Stimulated activated naive CD8-positive, alpha-beta T cell treated with anti-CD3 and anti-CD28 coated beads, Interleukin-15, Interleukin-2, amounts not matched to agents 100 ng/mL and 50 ng/mL, for 24 hours (primary cell): Measurements from ENCODE around the gene MYOZ2.
A peak's percentile ranks its signal among the peaks of the same experiment; 100 is the strongest.

ENCODE experiments used
- H3K27ac Mint-ChIP-seq: one replicate; pipeline ENCODE4 v1.8.0; 2021; ENCODE audit warnings: mild to moderate bottlenecking, mixed read lengths
- H3K27me3 Mint-ChIP-seq: one replicate; pipeline ENCODE4 v1.8.0; 2021; ENCODE audit warnings: mixed read lengths
- H3K36me3 Mint-ChIP-seq: one replicate; pipeline ENCODE4 v1.8.0; 2021; ENCODE audit warnings: low read depth, mixed read lengths
- H3K4me1 Mint-ChIP-seq: one replicate; pipeline ENCODE4 v1.8.0; 2021; ENCODE audit warnings: low read depth, mixed read lengths
- H3K4me3 Mint-ChIP-seq: one replicate; pipeline ENCODE4 v1.8.0; 2021; ENCODE audit warnings: mild to moderate bottlenecking, mixed read lengths
- H3K9me3 Mint-ChIP-seq: one replicate; pipeline ENCODE4 v1.8.0; 2021; ENCODE audit warnings: mixed read lengths

MYOZ2 gene

GRCh38 chr4:119231491-119231890 is 95.9 kb downstream of the MYOZ2 start:
- Mint-ChIP-seq H3K4me3 (no peak overlapping the region), H3K27ac (no peak overlapping the region), H3K27me3 (no peaks in the 10 kb centered on the region), H3K4me1 (peaks cover 48% of the 10 kb centered on the region), H3K9me3 (no peaks in the 10 kb centered on the region), H3K36me3 (peaks cover 23% of the 10 kb centered on the region)

- Mint-ChIP-seq H3K27me3 (no peaks in the 10 kb centered on the region), H3K27ac (no peak overlapping the region), H3K4me1 (peaks cover 54% of the 10 kb centered on the region)
Measured at GRCh38 chr4:119232286-119232685, 96.7 kb downstream of the MYOZ2 start.

GRCh38 chr4:119233191-119233590 is 97.6 kb downstream of the MYOZ2 start:
- Mint-ChIP-seq H3K9me3 (no peaks in the 10 kb centered on the region), H3K27me3 (no peaks in the 10 kb centered on the region), H3K4me1 (peaks cover 57% of the 10 kb centered on the region), H3K36me3 (peaks cover 31% of the 10 kb centered on the region), H3K27ac (peak overlapping the region; percentile 83), H3K4me3 (no peak overlapping the region)

More at GRCh38 chr4:119232286-119232685, 96.7 kb downstream of the MYOZ2 start:
- Mint-ChIP-seq H3K9me3 (no peaks in the 10 kb centered on the region), H3K36me3 (peaks cover 30% of the 10 kb centered on the region), H3K4me3 (no peak overlapping the region)

- H3K27ac Mint-ChIP-seq, result peak overlapping the region; percentile 83
- no peaks in the 10 kb centered on the region for H3K9me3 Mint-ChIP-seq
- peaks cover 58% of the 10 kb centered on the region for H3K4me1 Mint-ChIP-seq
- peak overlapping the region; percentile 15 for H3K4me3 Mint-ChIP-seq
- no peaks in the 10 kb centered on the region for H3K27me3 Mint-ChIP-seq
- H3K36me3 Mint-ChIP-seq, result peaks cover 34% of the 10 kb centered on the region
Measured at GRCh38 chr4:119233750-119234149, 98.1 kb downstream of the MYOZ2 start.

- no peaks in the 10 kb centered on the region for H3K27me3 Mint-ChIP-seq
- H3K9me3 Mint-ChIP-seq, result no peaks in the 10 kb centered on the region
- peaks cover 43% of the 10 kb centered on the region for H3K4me1 Mint-ChIP-seq
- peaks cover 33% of the 10 kb centered on the region for H3K36me3 Mint-ChIP-seq
- H3K27ac Mint-ChIP-seq, result peak overlapping the region; percentile 4
- no peak overlapping the region for H3K4me3 Mint-ChIP-seq
Measured at GRCh38 chr4:119237201-119237600, 101.6 kb downstream of the MYOZ2 start.
